Measurements from ENCODE around the gene TBC1D24.

DNA sequence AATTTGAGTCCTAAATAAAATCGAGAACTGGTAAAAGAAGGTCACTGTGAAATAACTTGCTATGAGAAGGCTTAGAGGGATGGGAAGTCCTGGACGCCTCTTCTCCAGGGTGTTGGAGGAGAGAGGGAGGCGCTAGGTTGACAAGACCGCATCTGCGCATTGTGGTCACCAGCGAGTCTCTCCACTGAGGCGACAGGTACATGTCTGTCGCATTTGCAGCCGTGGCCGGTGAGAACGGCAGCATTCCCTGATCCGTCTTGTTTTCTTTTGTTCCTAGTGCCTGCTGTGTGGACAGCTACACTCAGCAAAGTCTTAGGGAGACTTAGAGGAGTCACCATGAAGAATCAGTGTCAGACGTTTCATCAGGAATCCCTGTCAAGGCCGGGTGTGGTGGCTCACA, 30.8 kb downstream of the TBC1D24 start:
- TF ChIP-seq, protein P1, sequence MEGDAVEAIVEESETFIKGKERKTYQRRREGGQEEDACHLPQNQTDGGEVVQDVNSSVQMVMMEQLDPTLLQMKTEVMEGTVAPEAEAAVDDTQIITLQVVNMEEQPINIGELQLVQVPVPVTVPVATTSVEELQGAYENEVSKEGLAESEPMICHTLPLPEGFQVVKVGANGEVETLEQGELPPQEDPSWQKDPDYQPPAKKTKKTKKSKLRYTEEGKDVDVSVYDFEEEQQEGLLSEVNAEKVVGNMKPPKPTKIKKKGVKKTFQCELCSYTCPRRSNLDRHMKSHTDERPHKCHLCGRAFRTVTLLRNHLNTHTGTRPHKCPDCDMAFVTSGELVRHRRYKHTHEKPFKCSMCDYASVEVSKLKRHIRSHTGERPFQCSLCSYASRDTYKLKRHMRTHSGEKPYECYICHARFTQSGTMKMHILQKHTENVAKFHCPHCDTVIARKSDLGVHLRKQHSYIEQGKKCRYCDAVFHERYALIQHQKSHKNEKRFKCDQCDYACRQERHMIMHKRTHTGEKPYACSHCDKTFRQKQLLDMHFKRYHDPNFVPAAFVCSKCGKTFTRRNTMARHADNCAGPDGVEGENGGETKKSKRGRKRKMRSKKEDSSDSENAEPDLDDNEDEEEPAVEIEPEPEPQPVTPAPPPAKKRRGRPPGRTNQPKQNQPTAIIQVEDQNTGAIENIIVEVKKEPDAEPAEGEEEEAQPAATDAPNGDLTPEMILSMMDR (IDR thresholded peaks at IDR 0.05; ENCODE audit: borderline replicate concordance, extremely low read depth, low read length, poor library complexity, severe bottlenecking), result no peak
- TF ChIP-seq EZH2 (IDR thresholded peaks at IDR 0.05; ENCODE audit: borderline replicate concordance, low read depth, low read length, severe bottlenecking), result no peak

Data from DND-41 (cell line).